ENCODE data around the gene ZNF385B.

The ZNF385B gene

GRCh38 chr2:179746981-179747380 is 114.4 kb downstream of the ZNF385B start:
- Histone ChIP-seq H4K8ac (ENCODE audit: low read length) (no peak overlapping the region), H4K91ac (ENCODE audit: low read length) (no peak overlapping the region), H3K9me3 (ENCODE audit: control insufficient read depth, low read length) (no peaks in the 10 kb centered on the region), H3K4ac (ENCODE audit: low read depth in 1 of 2, low read length in 2 of 2) (no peak overlapping the region), H2BK5ac (ENCODE audit: low read depth, low read length, poor library complexity, severe bottlenecking) (no peak overlapping the region), H2BK120ac (ENCODE audit: low read depth, low read length) (no peak overlapping the region), H3K27ac (ENCODE audit: low read length, poor library complexity, severe bottlenecking) (no peak overlapping the region), H2AK5ac (ENCODE audit: low read length, severe bottlenecking) (no peak overlapping the region), H3K36me3 (ENCODE audit: control insufficient read depth in 1 of 2, insufficient read depth in 2 of 2, low read depth in 1 of 2, low read length in 2 of 2) (no peaks in the 10 kb centered on the region), H3K4me2 (ENCODE audit: low read length, poor library complexity, severe bottlenecking) (no peak overlapping the region), H3K18ac (ENCODE audit: low read depth in 1 of 2, low read length in 2 of 2) (no peak overlapping the region), H3K23ac (ENCODE audit: low read length in 2 of 2) (no peak overlapping the region), H3K14ac (ENCODE audit: low read length in 2 of 2) (no peak overlapping the region), H2BK15ac (ENCODE audit: low read depth, poor library complexity, severe bottlenecking) (no peak overlapping the region), H3K4me1 (ENCODE audit: control insufficient read depth, insufficient read depth, low read depth, low read length) (no peaks in the 10 kb centered on the region), H2AFZ (ENCODE audit: low read depth, low read length) (no peak overlapping the region), H2BK12ac (ENCODE audit: low read length in 2 of 2) (no peak overlapping the region), H3K27me3 (ENCODE audit: control insufficient read depth in 1 of 2, insufficient read depth in 1 of 2, low read length in 2 of 2) (no peaks in the 10 kb centered on the region), H3K4me3 (ENCODE audit: insufficient read depth in 1 of 2, low read depth in 1 of 2, low read length in 2 of 2) (no peak overlapping the region), H3K9ac (ENCODE audit: low read length) (no peak overlapping the region), H3K79me1 (replicated peaks; ENCODE audit: low read length, poor library complexity, severe bottlenecking) (no peaks in the 10 kb centered on the region)
- WGBS: 91% methylated on average over 3 of the region's 5 CpGs
- DNase-seq: no peak

GRCh38 chr2:179745635-179746256 is 115.7 kb downstream of the ZNF385B start:
- H2AFZ ChIP-seq (ENCODE audit: low read depth, low read length): no peak overlapping the region
- no peak overlapping the region for H4K91ac ChIP-seq (ENCODE audit: low read length)
- DNase-seq: no peak
- WGBS: 88% methylated on average over 5 of the region's 5 CpGs
- no peak overlapping the region for H3K9ac ChIP-seq (ENCODE audit: low read length)
- no peak overlapping the region for H3K27ac ChIP-seq (ENCODE audit: low read length, poor library complexity, severe bottlenecking)
- H2AK5ac ChIP-seq (ENCODE audit: low read length, severe bottlenecking): no peak overlapping the region
- no peak overlapping the region for H2BK5ac ChIP-seq (ENCODE audit: low read depth, low read length, poor library complexity, severe bottlenecking)
- H2BK12ac ChIP-seq (ENCODE audit: low read length in 2 of 2): no peak overlapping the region
- H3K4ac ChIP-seq (ENCODE audit: low read depth in 1 of 2, low read length in 2 of 2): no peak overlapping the region
- no peak overlapping the region for H3K18ac ChIP-seq (ENCODE audit: low read depth in 1 of 2, low read length in 2 of 2)
- no peak overlapping the region for H3K4me2 ChIP-seq (ENCODE audit: low read length, poor library complexity, severe bottlenecking)
- no peaks in the 10 kb centered on the region for H3K36me3 ChIP-seq (ENCODE audit: control insufficient read depth in 1 of 2, insufficient read depth in 2 of 2, low read depth in 1 of 2, low read length in 2 of 2)
- no peaks in the 10 kb centered on the region for H3K9me3 ChIP-seq (ENCODE audit: control insufficient read depth, low read length)
- H2BK120ac ChIP-seq (ENCODE audit: low read depth, low read length): no peak overlapping the region
- H3K4me3 ChIP-seq (ENCODE audit: insufficient read depth in 1 of 2, low read depth in 1 of 2, low read length in 2 of 2): no peak overlapping the region
- no peak overlapping the region for H3K23ac ChIP-seq (ENCODE audit: low read length in 2 of 2)
- H3K79me1 ChIP-seq (replicated peaks; ENCODE audit: low read length, poor library complexity, severe bottlenecking): no peaks in the 10 kb centered on the region
- H3K27me3 ChIP-seq (ENCODE audit: control insufficient read depth in 1 of 2, insufficient read depth in 1 of 2, low read length in 2 of 2): no peaks in the 10 kb centered on the region
- H4K8ac ChIP-seq (ENCODE audit: low read length): no peak overlapping the region
- H3K14ac ChIP-seq (ENCODE audit: low read length in 2 of 2): no peak overlapping the region
- no peak overlapping the region for H2BK15ac ChIP-seq (ENCODE audit: low read depth, poor library complexity, severe bottlenecking)
- H3K4me1 ChIP-seq (ENCODE audit: control insufficient read depth, insufficient read depth, low read depth, low read length): no peaks in the 10 kb centered on the region

DNA sequence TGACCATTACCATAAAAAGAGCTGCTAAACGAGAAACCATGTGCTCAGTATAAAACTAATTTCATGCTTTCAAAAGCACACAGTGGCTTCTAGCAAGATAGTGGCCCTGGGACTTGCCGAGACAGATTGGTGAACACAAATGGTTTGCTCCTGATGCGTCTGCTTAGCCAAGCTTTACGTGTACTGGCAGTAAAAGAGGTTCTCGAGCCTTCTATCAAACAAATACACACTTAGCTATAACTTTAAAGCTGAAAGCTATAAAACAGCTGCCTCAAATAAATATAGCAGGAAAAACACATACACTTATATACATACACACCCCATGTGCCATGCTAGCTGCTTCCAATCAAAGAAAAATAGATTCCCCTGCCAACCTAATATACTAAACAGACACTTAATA is 117.0 kb downstream of the ZNF385B start:
- H3K79me1 ChIP-seq (replicated peaks; ENCODE audit: low read length, poor library complexity, severe bottlenecking): no peaks in the 10 kb centered on the region

GRCh38 chr2:179741317-179741716 is 120.1 kb downstream of the ZNF385B start:
- H2BK12ac ChIP-seq (ENCODE audit: low read length in 2 of 2): no peak overlapping the region
- H2AK5ac ChIP-seq (ENCODE audit: low read length, severe bottlenecking): no peak overlapping the region
- DNase-seq: no peak

More for the DNA sequence above, 117.0 kb downstream of the ZNF385B start:
- Histone ChIP-seq H2AFZ (ENCODE audit: low read depth, low read length) (no peak overlapping the region), H3K4me3 (ENCODE audit: insufficient read depth in 1 of 2, low read depth in 1 of 2, low read length in 2 of 2) (no peak overlapping the region), H3K27ac (ENCODE audit: low read length, poor library complexity, severe bottlenecking) (no peak overlapping the region), H2AK5ac (ENCODE audit: low read length, severe bottlenecking) (no peak overlapping the region), H3K4ac (ENCODE audit: low read depth in 1 of 2, low read length in 2 of 2) (no peak overlapping the region), H3K18ac (ENCODE audit: low read depth in 1 of 2, low read length in 2 of 2) (no peak overlapping the region), H2BK5ac (ENCODE audit: low read depth, low read length, poor library complexity, severe bottlenecking) (no peak overlapping the region), H3K9me3 (ENCODE audit: control insufficient read depth, low read length) (no peaks in the 10 kb centered on the region), H3K27me3 (ENCODE audit: control insufficient read depth in 1 of 2, insufficient read depth in 1 of 2, low read length in 2 of 2) (no peaks in the 10 kb centered on the region), H3K4me1 (ENCODE audit: control insufficient read depth, insufficient read depth, low read depth, low read length) (no peaks in the 10 kb centered on the region), H2BK120ac (ENCODE audit: low read depth, low read length) (no peak overlapping the region), H3K23ac (ENCODE audit: low read length in 2 of 2) (no peak overlapping the region), H2BK12ac (ENCODE audit: low read length in 2 of 2) (no peak overlapping the region), H3K4me2 (ENCODE audit: low read length, poor library complexity, severe bottlenecking) (no peak overlapping the region), H3K14ac (ENCODE audit: low read length in 2 of 2) (no peak overlapping the region), H4K8ac (ENCODE audit: low read length) (no peak overlapping the region), H3K9ac (ENCODE audit: low read length) (no peak overlapping the region), H3K36me3 (ENCODE audit: control insufficient read depth in 1 of 2, insufficient read depth in 2 of 2, low read depth in 1 of 2, low read length in 2 of 2) (no peaks in the 10 kb centered on the region), H4K91ac (ENCODE audit: low read length) (no peak overlapping the region), H2BK15ac (ENCODE audit: low read depth, poor library complexity, severe bottlenecking) (no peak overlapping the region)
- DNase-seq: no peak
- WGBS: 70% methylated on average over 5 of the region's 5 CpGs

More at GRCh38 chr2:179741317-179741716, 120.1 kb downstream of the ZNF385B start:
- H4K8ac ChIP-seq (ENCODE audit: low read length): no peak overlapping the region
- no peak overlapping the region for H2AFZ ChIP-seq (ENCODE audit: low read depth, low read length)
- H3K79me1 ChIP-seq (replicated peaks; ENCODE audit: low read length, poor library complexity, severe bottlenecking): no peaks in the 10 kb centered on the region
- H3K18ac ChIP-seq (ENCODE audit: low read depth in 1 of 2, low read length in 2 of 2): no peak overlapping the region
- H3K27ac ChIP-seq (ENCODE audit: low read length, poor library complexity, severe bottlenecking): no peak overlapping the region
- no peak overlapping the region for H4K91ac ChIP-seq (ENCODE audit: low read length)
- no peak overlapping the region for H3K4ac ChIP-seq (ENCODE audit: low read depth in 1 of 2, low read length in 2 of 2)
- no peaks in the 10 kb centered on the region for H3K4me1 ChIP-seq (ENCODE audit: control insufficient read depth, insufficient read depth, low read depth, low read length)
- no peaks in the 10 kb centered on the region for H3K27me3 ChIP-seq (ENCODE audit: control insufficient read depth in 1 of 2, insufficient read depth in 1 of 2, low read length in 2 of 2)
- no peak overlapping the region for H2BK5ac ChIP-seq (ENCODE audit: low read depth, low read length, poor library complexity, severe bottlenecking)
- no peak overlapping the region for H3K4me3 ChIP-seq (ENCODE audit: insufficient read depth in 1 of 2, low read depth in 1 of 2, low read length in 2 of 2)
- no peak overlapping the region for H3K23ac ChIP-seq (ENCODE audit: low read length in 2 of 2)
- no peaks in the 10 kb centered on the region for H3K9me3 ChIP-seq (ENCODE audit: control insufficient read depth, low read length)
- no peak overlapping the region for H3K4me2 ChIP-seq (ENCODE audit: low read length, poor library complexity, severe bottlenecking)
- H2BK15ac ChIP-seq (ENCODE audit: low read depth, poor library complexity, severe bottlenecking): no peak overlapping the region
- no peak overlapping the region for H2BK120ac ChIP-seq (ENCODE audit: low read depth, low read length)
- H3K9ac ChIP-seq (ENCODE audit: low read length): no peak overlapping the region
- no peak overlapping the region for H3K14ac ChIP-seq (ENCODE audit: low read length in 2 of 2)
- no peaks in the 10 kb centered on the region for H3K36me3 ChIP-seq (ENCODE audit: control insufficient read depth in 1 of 2, insufficient read depth in 2 of 2, low read depth in 1 of 2, low read length in 2 of 2)
